NCI-H524 (cell line): Measurements from ENCODE around the gene MOV10L1.
"Not testable (repeated sequence)": the region's sequence is repeated elsewhere in the genome, so short reads cannot be mapped to it uniquely, and the experiment has no call there.

Source experiments
- DNase-seq, 2 experiments: peaks; one replicate each; lab custom pipeline; 2025; lab: John Stamatoyannopoulos, UW

The MOV10L1 gene

DNA sequence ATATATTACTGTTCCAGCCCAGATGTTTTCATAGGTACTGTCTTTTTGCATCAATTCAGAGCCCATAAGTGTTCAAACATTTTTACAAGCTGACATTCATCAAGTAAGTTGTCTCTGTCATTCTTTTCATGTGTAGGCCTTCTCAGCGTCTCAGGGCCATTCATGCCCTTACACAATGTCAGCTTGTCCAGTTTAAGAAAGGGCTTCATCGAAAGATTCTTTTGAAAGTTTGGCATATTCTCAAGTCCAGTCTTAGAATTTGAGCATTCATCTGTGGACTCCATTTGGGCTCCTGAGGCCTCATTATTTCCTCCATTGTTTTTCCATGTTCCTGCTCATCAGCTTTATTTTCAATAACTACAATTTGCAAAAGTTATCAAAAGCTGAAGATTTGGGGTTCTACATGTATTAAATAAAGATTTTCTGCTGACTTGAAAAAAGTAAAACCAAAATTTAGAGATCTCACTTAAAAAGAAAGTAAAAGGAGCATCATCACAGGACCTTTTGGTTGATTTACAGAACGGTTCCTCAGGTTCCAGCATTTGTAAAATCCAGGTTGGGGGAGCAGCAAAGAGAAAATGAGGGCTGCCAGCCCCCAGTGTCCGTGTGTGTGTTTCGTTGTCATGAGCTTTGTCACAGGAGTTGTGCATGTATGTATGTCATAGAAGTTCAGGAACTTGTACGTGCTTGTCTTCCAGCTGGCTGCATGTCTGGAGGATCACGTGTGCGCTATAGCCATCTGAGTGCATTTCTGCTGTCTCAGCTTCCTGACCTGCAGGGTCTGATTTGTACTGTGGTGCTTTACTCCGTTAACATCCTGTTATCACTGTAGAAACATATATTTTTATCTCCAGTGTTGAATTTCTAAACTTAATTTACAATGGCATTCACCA lies 15.6 kb downstream of the MOV10L1 start:
- no peak for DNase-seq

DNA sequence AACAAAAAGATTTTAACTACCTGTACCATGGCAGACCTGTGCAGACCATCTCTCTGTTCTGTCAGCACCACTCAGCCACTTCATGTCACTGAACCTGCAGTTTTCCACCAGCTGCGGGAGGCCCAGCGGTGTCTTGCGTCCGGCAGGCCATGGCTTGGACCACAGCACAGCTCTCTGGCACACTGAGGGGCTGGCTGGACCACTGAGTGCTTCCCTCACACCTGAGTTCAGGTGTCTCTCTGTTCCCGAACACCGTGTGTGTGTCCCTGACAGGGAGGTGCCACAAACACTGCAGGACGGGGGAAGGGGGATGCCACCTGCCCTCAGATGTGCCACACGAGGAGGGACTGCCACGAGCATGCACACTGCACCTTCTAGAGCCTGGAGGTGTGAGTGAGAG lies 17.7 kb downstream of the MOV10L1 start:
- DNase-seq = no peak

DNA sequence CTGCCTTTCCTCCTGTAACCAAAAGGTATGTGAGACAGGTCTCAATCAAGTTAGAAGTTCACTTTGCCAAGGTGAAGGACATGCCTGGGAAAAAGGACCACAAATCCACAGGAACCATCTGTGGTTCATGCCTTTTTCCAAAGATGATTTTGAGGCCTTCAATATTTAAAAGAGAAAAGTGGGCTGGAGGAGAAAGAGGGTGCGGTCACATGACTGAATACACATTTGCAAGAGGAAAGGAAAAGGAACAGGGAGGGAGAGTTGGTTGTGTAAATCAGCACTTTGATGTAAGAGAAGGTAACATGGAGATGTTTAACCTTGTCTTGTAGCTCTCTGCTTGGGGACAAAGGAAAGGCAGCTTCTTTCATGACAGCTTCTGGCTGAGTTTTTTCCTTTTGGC lies 21.2 kb downstream of the MOV10L1 start:
- DNase-seq = no peak

DNA sequence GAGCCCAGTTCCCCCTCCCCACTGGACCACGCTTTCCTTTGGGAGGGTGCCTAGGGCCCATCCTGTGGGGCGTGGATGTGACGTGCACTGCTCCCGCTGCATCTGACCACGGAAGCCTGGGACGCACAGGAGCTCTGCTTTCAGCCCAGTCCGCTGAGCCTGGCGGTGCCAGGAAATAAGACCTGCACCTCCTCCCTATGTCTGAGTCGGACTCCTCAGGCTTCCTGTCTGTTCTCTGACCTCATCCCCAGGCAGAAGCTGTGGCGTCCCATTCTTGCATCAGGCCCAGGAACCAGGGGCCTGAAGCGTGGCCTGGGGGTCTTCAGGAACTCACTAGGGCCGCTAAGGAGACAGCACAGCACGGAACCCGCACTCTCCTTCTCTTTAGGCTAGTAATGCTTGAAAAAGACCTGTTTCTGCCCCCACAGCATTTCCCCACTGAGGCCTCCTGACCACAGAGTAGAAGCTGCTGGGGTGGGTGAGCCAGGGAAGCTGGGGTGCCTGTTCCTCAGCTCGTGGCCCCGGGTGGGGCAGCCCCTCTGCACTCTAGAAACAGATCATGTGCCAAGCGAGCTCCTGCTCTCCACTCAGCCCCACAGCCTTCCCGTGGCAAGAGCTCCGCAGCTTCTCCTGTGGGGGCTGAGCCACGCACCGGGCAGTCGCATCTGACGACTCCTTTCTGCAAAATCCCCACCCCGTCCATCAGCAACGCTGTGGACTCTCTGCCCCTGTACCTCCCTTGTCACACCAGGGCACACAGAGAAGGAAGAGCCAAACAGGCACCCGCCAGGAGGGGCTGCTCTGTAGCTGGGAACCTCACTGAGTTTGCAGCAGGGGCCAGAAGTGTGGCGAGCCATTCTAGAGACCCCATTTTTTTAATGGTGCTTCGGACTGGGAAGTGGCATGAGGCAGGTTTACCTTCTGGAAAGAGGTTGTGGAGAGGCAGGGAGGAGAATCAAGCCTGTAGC lies 22.6 kb downstream of the MOV10L1 start:
- no peak for DNase-seq

DNA sequence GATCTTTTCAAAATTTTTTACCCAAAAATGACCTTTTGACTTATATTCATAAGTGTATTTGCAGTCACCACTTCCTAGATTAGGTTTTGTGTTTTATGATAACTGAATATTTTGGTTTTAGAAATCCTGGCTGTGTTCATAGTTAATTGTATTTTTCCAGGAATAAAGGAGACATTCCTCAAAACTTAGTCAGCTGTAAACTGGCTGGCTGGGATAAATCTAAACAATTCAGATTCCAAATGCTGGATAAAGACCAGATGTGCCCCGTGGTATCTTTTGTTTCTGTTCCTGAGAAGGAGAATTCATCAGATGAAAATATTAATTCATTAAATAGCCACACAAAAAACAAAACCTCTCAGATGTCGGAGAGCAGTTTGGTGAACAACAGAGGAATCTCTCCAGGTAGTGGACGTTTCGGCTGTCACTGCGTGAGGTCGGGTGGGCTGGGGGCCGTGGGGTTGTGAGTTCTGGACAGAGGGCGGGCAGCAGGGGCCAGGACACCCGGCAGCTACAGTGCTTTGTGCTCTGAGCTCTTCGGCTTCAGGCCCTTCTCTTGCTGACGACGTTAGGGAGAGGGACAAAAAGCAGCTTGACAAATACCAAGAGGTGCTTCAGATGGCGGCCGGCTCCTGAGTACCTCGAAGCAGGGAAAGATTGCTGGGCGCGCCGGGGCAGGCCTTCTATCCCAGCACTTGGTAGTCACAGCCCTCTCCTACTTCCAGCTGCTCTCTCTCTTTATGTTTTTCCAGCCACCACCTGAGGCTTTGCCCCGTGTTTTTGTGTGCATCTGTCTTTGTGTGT lies 24.6 kb downstream of the MOV10L1 start:
- DNase-seq = peak in 1 of 2 experiments; percentile 26

DNA sequence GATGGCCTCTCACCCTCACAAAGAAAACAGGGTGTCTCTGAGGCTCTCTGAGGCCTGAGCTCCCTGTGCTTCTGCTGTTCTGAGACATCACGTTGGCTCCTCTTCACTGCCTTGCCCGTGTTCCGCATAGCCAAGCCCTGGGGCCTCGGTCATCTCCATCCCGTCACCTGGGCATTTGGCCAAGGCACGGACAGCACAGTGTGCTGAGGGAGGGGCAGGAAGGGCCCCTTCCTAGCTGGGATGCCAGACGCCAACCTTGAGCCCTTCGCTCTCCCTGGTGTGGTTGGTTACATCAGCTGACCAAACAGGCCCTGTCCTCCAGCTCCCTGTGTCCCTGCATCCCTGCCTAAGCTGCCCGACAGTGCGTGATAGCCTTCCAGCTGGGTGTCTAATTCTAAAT lies 25.9 kb downstream of the MOV10L1 start:
- no peak for DNase-seq

DNA sequence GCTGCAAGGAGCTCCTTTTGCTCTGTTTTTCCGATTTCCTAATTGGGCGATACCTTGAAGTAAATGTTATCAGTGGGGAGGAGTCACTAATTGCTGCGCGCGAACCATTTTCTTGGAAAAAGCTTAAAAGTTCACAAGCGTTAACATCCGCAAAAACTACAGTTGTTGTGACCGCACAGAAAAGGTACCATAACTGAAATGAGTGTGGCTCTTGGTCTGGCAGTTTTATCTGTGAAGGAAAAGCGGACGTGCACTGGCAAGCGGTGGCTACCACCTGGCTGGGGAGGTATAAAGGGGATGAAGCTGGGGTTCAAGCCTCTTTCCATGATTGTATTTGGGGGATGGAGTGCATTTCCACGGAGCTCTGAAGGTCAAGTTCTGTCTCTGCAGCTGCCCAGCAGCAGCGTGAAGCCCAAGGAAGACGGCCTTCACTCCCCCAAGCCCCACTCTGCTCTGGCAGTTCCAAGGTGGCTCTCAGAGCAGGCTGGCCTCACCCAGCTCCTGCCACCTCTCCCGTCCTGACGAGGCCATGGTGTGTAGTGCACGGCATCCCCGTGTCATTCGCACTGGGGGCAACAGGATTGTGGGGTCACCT lies 27.5 kb downstream of the MOV10L1 start:
- DNase-seq = no peak

DNA sequence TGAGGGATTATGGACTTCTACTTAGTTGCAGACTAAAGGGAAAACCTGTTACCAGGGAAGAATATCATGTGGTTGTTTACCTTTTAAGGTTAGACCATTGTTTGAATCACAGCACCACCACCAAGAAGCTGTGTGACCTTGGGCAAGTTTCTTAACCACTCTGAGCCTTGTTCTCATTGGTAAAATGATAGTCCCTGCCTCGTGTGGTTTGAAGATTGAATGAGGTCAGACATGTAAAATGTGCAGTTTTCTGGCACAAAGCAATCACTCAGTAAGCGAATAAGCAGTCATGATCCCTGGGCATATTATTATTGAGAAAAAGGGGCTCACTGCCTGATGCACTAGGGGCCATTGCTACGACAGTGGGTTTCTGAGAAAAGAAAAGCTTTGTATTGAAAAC lies 28.3 kb downstream of the MOV10L1 start:
- no peak for DNase-seq

DNA sequence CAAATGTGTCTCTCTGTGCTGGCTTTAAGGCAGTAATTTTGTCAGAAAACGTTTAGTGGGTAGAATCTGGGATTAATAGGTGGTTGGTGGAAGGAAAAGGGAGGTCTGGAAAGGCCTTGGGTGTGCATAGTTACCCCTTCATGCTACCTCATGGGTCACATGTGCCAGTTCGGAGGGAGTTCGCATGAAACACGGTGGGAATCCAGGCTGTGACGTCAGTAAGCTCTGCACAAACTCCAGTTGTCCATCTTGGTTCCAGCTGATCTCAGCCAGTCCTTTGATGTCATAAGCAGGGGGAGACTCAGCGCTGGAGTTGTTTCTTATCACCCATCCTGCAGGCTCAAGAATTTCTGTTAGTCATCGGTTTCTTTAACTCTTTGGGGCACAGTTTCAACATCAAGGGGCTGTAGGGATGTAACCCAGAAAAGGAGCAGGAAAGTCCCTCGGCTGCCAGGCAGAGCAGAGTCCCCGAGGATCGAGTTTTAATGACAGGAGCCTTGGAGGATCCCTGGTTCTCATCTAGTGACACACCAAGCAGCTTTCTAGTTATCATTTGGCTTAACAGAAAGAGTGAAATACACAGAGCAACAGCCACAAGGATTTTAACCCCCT lies 28.9 kb downstream of the MOV10L1 start:
- no peak for DNase-seq

DNA sequence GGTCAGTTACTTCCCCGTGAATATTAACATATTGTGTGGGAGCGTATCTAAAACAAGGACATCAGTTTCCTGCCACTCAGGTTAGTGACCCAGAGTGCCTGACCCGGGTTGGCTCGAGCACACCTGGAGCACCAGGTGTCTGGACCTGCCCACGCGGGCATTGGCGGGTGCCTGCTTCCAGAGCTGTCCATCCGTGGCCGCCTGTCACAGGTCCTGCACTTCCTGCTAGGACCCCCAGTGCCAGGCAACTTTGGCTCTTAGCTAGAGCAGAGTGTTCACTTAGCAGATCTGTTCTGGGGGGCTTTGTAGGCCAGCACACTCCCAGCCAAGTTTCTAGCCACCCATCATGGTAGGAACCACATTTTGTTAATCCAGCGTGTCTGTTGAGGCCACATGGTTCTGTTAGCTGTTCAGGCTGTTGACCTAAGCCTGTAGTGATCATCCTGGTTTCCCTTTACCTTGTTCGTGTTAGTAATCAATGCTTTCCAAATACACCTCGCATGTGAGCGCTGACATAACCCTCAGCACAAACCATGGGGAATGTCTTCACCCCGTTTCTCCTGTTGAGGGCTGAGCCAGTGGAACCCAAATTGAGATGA lies 29.5 kb downstream of the MOV10L1 start:
- no peak for DNase-seq

DNA sequence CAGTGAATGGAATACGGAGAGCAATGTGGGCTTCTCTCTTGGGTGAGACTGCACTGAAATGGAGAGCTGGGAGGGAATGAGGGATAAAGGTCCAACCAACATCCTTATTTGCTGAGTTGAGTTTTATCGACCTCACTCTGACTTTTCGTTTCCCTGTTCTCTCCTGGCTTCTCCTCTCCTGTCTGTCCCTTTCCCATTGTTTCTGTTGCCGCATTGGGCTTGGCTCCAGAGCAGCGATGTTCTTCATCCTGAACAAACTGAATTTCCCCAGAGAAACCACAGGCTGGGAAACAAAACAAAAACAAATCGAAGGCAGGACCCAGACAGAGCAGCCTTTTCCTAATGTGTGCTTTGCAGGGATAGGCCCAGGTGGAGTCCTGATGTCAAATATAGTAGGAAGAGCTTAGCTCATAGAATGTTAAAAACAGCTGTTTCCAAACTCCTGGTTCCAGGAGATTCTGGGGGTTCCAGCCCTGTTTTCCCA lies 30.0 kb downstream of the MOV10L1 start:
- DNase-seq = no peak

DNA sequence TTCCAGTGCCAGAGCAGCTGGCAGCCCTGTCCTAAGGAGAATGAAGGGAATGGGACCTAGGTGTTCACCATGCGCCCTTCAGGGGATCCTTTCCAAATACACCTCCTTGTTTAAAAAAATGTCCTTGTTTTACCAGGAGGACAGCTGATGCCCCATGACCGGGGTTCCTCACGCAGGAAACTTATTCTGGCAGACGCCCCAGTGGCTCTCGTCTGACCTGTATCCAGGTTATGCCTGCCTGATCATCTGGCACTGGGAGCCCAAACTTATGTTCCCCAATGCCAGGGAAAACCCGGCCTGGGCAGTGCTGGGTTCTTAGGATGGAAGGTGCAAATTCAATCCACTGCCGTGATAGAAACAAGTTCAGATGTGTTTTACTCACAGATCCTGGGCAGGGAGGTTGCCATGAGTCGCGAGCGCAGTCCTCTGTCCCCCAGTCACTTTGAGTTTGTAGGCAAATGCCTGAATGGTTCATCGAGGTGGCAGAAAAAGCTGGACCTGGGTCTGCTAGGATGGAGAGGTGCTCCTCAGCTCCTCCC lies 31.5 kb downstream of the MOV10L1 start:
- no peak for DNase-seq

DNA sequence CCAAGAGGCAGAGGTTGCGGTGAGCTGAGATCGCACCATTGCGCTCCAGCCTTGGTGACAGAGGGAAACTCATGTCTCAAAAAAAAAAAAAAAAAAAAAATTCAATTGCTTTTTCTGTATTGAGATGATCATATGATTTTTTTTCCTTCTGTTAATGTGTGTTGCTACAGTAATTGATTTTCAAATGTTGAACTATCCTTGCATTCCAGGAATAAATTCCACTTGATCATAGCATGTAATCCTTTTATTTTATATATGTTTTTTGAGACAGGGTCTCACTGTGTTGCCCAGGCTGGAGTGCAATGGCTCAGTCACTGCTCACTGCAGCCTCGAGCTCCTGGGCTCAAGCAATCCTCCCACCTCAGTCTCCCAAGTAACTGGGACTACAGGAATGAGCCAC lies 33.3 kb downstream of the MOV10L1 start:
- DNase-seq = no peak

DNA sequence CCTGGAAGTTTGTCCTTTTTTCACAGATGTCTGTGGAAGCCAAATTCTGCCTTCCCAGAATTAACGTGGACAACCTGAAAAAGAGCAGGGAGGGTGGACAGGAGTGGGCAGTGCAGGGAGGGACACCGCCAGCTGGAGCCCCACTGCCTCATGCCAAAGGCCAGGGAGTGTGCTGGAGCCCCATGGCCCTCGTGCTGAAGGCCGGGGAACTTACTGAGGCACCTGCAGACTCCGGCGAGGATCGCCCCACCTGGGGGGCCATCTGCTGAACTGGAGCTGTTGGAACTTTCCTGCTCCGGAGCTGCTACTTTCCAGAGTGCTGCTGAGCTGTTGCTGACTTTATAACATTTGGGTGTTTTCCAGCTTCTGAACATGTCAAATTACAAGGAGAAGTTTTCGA lies 35.2 kb downstream of the MOV10L1 start:
- no peak for DNase-seq

DNA sequence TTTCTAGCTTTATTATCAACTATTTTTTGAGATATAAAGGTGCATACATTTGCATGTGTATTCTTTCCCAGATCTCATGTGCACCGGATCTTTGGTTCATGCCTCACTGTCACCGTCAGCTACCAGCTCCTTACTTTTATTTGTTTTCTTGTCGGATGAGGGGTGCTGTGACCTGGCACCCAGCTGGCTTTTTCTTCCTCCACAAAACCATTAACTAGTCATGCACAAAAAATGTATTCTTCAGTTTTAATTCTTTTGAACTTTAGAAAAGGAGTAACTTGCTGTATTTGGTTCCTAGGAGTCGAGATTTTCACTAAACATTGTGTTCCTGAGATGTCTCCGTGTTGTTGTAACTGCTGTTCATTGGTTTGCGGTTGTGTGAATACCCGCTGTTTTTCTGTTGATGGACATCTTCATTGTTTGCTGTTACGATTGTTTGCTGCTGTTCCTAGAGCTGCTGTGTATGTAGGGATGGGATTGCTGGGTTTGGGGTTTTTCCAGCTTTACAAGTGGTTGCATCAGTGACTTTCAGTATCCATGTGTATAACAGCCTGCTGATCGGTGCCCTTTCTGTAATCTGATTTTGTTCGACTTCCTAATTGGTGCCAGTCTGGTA lies 39.4 kb downstream of the MOV10L1 start:
- no peak for DNase-seq

DNA sequence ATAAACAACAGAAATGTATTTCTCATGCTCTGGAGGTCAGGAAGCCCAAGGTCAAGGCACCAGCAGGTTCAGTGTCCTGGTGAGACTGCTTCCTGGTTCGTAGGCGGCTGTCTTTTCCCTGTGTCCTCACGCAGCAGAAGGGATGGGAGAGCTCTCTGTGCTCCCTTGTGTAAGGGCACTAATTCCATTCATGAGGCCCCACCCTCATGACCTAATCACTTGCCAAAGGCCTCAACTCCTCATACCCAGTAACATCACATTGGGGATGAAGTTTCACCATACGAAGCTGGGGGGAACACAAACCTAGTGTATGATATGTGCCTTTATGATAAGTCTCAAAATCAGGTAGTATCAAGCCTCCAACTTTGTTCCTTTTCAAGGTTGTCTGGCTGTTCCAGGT lies 42.1 kb downstream of the MOV10L1 start:
- no peak for DNase-seq

DNA sequence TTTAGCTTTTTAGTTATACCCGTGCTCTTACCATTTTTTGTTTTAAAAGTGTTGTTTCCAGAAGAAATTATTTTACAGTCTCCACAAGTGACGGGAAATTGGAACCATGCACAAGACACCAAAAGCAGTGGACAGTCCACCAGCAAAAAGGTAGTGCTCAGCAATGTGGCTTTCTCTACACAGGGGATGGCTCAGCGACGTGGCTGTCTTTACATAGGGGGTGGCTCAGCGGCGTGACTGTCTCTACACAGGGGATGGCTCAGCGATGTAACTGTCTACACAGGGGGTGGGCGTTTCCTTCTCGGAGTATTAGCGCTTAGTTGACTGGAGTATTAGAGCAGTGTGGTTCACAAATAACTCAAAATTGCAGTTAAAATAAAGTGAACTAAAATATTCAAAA lies 44.7 kb downstream of the MOV10L1 start:
- DNase-seq = no peak

DNA sequence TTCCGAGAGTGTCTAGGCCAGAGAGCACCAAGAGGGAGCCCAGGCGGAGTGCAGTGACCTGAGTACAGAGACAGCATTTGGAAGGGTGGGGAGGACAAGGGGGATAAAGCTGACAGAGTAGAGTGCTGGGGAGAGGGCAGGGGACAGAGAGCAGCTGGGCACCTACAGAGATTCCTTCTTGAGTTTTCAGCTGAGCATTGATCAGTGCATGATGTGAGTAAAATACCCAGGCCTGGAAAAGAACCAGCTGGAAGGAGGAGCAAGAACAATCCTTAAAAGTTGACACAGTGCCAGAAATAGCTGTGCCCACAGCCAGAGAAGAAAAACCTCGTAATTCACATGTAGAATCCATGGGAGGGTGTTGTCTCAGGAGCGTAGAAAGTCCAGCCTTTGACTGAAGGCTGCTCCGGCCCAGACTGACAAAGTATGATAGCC lies 46.8 kb downstream of the MOV10L1 start:
- DNase-seq = peak; percentile 56 to 87

DNA sequence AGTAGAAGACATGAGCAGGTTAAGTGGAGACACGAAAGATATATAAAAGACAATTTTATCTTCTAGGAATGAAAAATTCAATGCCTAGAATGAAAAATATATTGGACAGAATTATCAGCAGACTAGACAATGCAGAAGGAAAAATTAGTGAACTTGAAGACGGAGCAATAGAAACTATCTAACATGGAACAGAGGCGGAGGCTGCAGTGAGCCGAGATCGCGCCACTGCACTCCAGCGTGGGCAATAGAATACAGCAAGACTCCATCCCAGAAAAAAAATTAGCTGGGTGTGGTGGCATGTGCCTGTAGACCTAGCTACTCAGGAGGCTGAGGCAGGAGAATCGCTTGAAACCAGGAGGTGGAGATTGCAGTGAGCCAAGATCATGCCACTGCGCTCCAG lies 47.5 kb downstream of the MOV10L1 start:
- not testable (repeated sequence) for DNase-seq

DNA sequence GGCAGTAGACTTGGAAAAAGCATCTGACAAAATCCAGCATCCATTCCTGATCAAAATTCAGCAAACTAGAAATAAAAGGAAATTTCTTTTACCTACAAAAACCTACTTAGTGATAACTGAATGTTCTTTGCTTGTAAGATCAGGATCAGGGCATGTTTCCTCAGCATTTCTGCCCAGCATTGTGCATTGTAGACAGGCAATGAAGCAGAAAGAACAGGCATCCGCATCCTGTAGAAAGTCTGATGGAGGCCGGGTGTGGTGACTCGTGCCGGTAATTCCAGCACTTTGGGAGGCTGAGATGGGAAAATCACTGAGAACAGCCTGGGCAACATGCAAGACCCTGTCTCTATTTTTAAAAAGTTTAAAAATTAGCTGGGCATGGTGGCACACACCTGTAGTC lies 48.2 kb downstream of the MOV10L1 start:
- no peak for DNase-seq
